ENCODE results near the gene OR4F6.

OR4F6 gene

GRCh38 chr15:101803676-101804075 lies 367 bp downstream of the OR4F6 start:
- H3K4me1 ChIP-seq = no peaks in the 10 kb centered on the region
- H3K36me3 ChIP-seq (ENCODE audit: control insufficient read depth, insufficient read depth, low read length) = no peaks in the 10 kb centered on the region
- H3K9me3 ChIP-seq (ENCODE audit: control insufficient read depth, low read length) = no peaks in the 10 kb centered on the region
- H3K27me3 ChIP-seq (ENCODE audit: control insufficient read depth, insufficient read depth, low read length) = no peaks in the 10 kb centered on the region
- no peaks in the 10 kb centered on the region for H3K79me2 ChIP-seq
- H3K4me3 ChIP-seq (ENCODE audit: low read depth, low read length) = no peak overlapping the region
- no peak overlapping the region for H3K27ac ChIP-seq
- no peak overlapping the region for H2AFZ ChIP-seq
- H3K4me2 ChIP-seq (ENCODE audit: low read length) = no peak overlapping the region
- no peak overlapping the region for H3K9ac ChIP-seq
- TF ChIP-seq CTCF (IDR thresholded peaks at IDR 0.05) = no peak

- Histone ChIP-seq H3K9me3 (ENCODE audit: control insufficient read depth, low read length) (no peaks in the 10 kb centered on the region), H3K27me3 (ENCODE audit: control insufficient read depth, insufficient read depth, low read length) (no peaks in the 10 kb centered on the region), H3K27ac (no peak overlapping the region), H3K4me3 (ENCODE audit: low read depth, low read length) (no peak overlapping the region), H3K9ac (no peak overlapping the region), H3K4me1 (no peaks in the 10 kb centered on the region), H2AFZ (no peak overlapping the region), H3K79me2 (no peaks in the 10 kb centered on the region), H3K4me2 (ENCODE audit: low read length) (no peak overlapping the region), H3K36me3 (ENCODE audit: control insufficient read depth, insufficient read depth, low read length) (no peaks in the 10 kb centered on the region)
- TF ChIP-seq CTCF (IDR thresholded peaks at IDR 0.05) = no peak
These were observed 1.1 kb downstream of the OR4F6 start for GRCh38 chr15:101804375-101804774.

- Histone ChIP-seq H3K79me2 (no peaks in the 10 kb centered on the region), H3K4me3 (ENCODE audit: low read depth, low read length) (no peak overlapping the region), H2AFZ (no peak overlapping the region), H3K4me2 (ENCODE audit: low read length) (no peak overlapping the region), H3K9ac (no peak overlapping the region), H3K4me1 (no peaks in the 10 kb centered on the region), H3K9me3 (ENCODE audit: control insufficient read depth, low read length) (no peaks in the 10 kb centered on the region), H3K27ac (no peak overlapping the region), H3K27me3 (ENCODE audit: control insufficient read depth, insufficient read depth, low read length) (no peaks in the 10 kb centered on the region), H3K36me3 (ENCODE audit: control insufficient read depth, insufficient read depth, low read length) (no peaks in the 10 kb centered on the region)
- no peak for TF ChIP-seq CTCF (IDR thresholded peaks at IDR 0.05)
These were observed 1.6 kb downstream of the OR4F6 start for GRCh38 chr15:101804941-101805340.

GRCh38 chr15:101805605-101806345 lies 2.5 kb downstream of the OR4F6 start:
- H3K9me3 ChIP-seq (ENCODE audit: control insufficient read depth, low read length) = no peaks in the 10 kb centered on the region
- H3K4me2 ChIP-seq (ENCODE audit: low read length) = no peak overlapping the region
- no peak for TF ChIP-seq CTCF (IDR thresholded peaks at IDR 0.05)
- no peaks in the 10 kb centered on the region for H3K4me1 ChIP-seq
- H3K79me2 ChIP-seq = no peaks in the 10 kb centered on the region
- H3K4me3 ChIP-seq (ENCODE audit: low read depth, low read length) = no peak overlapping the region
- H3K9ac ChIP-seq = no peak overlapping the region
- no peaks in the 10 kb centered on the region for H3K36me3 ChIP-seq (ENCODE audit: control insufficient read depth, insufficient read depth, low read length)
- H3K27ac ChIP-seq = no peak overlapping the region
- no peaks in the 10 kb centered on the region for H3K27me3 ChIP-seq (ENCODE audit: control insufficient read depth, insufficient read depth, low read length)
- H2AFZ ChIP-seq = no peak overlapping the region

- H3K4me2 ChIP-seq (ENCODE audit: low read length) = no peak overlapping the region
- no peaks in the 10 kb centered on the region for H3K27me3 ChIP-seq (ENCODE audit: control insufficient read depth, insufficient read depth, low read length)
- H3K9ac ChIP-seq = no peak overlapping the region
- no peak overlapping the region for H2AFZ ChIP-seq
- no peaks in the 10 kb centered on the region for H3K9me3 ChIP-seq (ENCODE audit: control insufficient read depth, low read length)
- no peaks in the 10 kb centered on the region for H3K79me2 ChIP-seq
- H3K27ac ChIP-seq = no peak overlapping the region
- TF ChIP-seq CTCF (IDR thresholded peaks at IDR 0.05) = no peak
- H3K4me1 ChIP-seq = no peaks in the 10 kb centered on the region
- H3K36me3 ChIP-seq (ENCODE audit: control insufficient read depth, insufficient read depth, low read length) = no peaks in the 10 kb centered on the region
- no peak overlapping the region for H3K4me3 ChIP-seq (ENCODE audit: low read depth, low read length)
These were observed 4.1 kb downstream of the OR4F6 start for GRCh38 chr15:101807345-101807945.

Measured in parathyroid adenoma (tissue), 2 donors.